Activated T-cell treated with anti-CD3 and anti-CD28 coated beads, Interleukin-2, amount 50 U/mL, for 72 hours (primary cell): ENCODE data around the gene DNAH10. TPM values are rescaled to one million over a fixed set of nuclear protein-coding genes. Genes with fewer than 3 reads are reported as not detected.

ENCODE experiments used
- total RNA-seq, 2 donors: library from RNA; stranded (reverse); gene quantifications; one replicate each; pipeline ENCODE4 v1.2.3, GENCODE V29; 2022

The DNAH10 gene
- total RNA-seq, 2 donors from 2014 or later: 0.44 to 0.46 TPM

Other genes with a start within 250 kb of the DNAH10 start
- 1 to 10 TPM; 5.4 TPM for gene RILPL1, start 228.6 kb upstream of the DNAH10 start, total RNA-seq
- 100 to 1,000 TPM; 177 to 192 TPM for gene TMED2, start 177.7 kb upstream of the DNAH10 start, total RNA-seq
- 10 to 100 TPM; 25.6 to 36.2 TPM for gene DDX55, start 160.2 kb upstream of the DNAH10 start, total RNA-seq
- 10 to 100 TPM; 58.1 to 76.7 TPM for gene EIF2B1, start 128.6 kb upstream of the DNAH10 start, total RNA-seq
- 10 to 100 TPM; 56.0 to 66.7 TPM for gene GTF2H3, start 128.5 kb upstream of the DNAH10 start, total RNA-seq
- gene TCTN2, start 91.2 kb upstream of the DNAH10 start, total RNA-seq: 1 to 10 TPM; 5.9 to 8.0 TPM
- gene ATP6V0A2, start 49.9 kb upstream of the DNAH10 start, total RNA-seq: 100 to 1,000 TPM; 125 to 140 TPM
- 10 to 100 TPM; 21.1 to 31.0 TPM for gene CCDC92, start 210.5 kb downstream of the DNAH10 start, total RNA-seq
- gene ZNF664, start 210.9 kb downstream of the DNAH10 start, total RNA-seq: 10 to 100 TPM; 63.0 to 63.6 TPM